HG02610 (cell line): Measurements from ENCODE around the gene VPS13C.

Experiments
- ATAC-seq: cut with Tn5 transposase; IDR thresholded peaks from one replicate; pipeline ENCODE4 v1.9.1; 2021; ENCODE audit warnings: mild to moderate bottlenecking, moderate library complexity; ENCODE audit not compliant: unreplicated experiment

The VPS13C gene

DNA sequence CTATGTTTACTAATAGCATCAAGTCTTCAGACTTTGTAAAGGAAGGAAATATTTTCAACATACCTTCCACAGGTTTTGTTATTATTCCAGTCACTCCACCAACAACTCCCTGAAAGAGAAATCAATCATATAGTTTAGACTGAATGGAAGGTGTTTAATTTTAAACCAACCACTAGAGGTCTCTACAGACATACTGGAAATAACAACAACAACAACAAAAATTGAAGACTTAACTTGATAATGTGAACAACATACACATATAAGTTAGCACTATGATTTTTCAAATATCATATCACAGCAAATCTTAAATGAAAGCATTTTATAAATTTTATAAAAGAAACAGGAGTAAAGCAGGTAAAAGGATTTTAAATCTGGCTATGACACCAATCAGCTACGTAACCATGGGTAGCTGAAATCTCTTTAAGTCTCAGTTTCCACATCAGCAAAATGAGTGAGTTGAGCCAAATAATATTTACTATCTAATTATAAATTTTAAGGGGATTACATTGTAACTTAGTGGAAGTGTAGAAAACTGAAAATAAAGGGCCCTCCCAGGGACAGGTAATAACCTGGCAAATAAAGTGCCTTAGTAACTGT is 188.2 kb downstream of the VPS13C start:
- no peak for ATAC-seq

DNA sequence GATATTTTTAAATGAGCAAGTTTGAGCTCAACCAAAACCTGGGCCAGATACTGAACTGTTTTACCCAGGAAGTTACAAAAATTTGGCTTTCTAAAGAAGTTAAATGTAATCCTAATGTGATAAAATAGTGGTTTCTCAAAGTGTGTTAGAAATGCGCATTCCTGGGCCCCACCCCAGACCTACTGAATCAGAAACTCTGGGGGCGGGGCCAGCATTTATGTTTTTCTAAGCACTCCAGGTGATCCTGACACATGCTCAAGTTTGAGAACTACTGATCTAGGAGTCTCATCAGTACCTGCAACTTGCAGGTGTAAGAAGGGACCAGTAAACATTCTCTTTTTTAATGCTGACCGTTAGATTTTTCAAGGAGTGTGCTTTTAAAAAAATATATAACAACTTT is 190.6 kb downstream of the VPS13C start:
- ATAC-seq, result no peak

DNA sequence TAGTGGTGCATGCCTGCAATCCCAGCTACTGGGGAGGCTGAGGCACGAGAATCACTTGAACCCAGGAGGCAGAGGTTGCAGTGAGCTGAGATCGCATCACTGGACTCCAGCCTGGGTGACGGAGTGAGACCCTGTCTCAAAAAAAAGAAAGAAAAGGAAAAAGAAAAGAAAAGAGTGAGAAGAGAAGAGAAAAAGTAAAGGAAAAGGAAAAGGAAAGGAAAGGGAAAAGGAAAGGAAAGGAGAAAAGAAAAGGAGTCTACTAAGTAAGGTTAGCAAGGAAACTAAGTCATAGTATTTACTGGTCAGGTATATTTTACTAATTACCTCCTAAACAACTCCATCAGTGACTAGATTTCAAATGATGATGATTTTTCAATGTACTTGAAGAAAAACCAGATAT is 198.3 kb downstream of the VPS13C start:
- no peak for ATAC-seq

DNA sequence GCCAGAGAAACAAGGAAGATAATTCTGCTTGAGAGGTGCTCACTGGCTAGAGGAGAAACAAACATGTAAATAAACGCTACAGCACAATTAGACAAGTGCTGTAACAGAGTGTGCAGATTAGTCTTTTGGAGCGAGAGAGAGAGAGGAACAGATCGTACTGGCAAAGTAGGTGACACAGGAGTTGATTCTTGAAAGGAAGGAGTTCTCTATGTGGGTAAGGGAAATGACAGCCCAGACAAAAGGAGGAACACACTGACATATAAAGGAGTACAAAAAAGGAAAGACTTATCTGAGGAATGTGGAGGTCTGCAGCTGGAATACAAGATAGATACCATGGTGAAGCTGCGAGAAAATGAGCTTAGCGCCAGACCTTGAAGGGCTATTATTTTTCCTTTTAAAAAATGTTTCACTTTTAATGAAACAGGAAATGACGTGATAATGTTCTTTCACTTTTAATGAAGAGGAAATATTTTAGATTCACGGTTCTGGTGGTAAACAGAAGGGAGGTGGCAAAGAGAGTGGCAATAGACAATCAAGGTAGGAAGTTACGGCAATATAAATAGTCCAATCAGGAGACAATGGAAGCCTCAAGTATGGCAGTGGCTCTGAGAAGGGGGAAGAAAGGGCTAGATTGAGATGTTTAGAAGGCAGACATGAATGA is 202.9 kb downstream of the VPS13C start:
- no peak for ATAC-seq

DNA sequence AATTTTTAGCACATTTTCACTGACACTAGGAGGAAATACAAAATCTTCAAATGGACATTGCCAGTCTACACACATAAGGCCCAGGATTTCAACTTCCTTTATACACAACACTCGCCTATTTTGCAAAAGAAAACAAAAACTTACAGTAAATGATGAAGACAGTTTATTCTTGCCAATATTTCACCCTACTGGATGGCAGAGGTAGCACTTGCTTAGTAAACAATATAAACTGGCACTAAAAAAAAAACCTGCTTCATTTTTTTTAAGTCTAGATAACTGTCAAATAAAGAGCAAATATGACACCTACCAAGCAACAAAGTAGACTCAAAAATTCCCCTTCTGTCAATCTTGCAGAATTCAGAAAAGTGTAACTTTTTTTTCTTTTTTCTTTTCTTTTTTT is 204.0 kb downstream of the VPS13C start:
- ATAC-seq, result no peak

DNA sequence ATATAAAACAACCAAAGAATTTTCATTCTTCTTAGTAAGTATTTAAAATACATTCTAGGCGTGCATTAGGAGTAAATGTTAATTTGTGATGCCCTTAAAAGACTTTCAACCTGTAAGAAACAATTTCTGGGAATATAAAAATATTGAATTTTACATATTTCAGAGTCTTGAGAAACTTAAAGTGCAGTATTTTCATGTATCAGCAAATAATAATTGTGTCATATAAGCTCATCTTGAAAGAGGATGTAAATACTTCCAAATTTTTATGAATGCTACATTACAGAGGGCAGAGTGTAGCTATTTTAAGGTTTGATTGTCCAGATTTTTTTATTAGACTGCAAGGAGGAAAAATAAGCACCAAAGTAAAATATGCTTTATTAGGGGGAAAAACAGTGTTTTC is 207.1 kb downstream of the VPS13C start:
- no peak for ATAC-seq

DNA sequence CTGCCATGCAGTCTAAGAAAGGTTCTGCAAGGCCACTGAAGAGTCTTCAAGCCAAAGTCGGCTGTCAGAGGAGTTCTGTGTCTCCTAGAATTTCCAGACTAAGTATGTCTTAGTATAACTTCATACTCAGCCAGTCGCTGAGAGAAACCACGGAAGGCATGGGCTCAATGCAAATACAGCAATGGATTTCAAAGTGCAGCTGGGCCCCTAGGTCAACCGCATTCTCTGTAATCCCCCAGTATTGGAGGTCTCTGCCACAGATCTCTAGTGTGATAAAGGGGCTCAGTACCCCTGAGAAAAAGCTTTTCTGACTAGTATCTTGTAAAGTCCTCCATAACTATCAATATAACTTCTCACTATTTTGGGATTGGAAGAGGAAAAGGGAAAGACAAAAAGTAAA is 208.3 kb downstream of the VPS13C start:
- no peak for ATAC-seq

DNA sequence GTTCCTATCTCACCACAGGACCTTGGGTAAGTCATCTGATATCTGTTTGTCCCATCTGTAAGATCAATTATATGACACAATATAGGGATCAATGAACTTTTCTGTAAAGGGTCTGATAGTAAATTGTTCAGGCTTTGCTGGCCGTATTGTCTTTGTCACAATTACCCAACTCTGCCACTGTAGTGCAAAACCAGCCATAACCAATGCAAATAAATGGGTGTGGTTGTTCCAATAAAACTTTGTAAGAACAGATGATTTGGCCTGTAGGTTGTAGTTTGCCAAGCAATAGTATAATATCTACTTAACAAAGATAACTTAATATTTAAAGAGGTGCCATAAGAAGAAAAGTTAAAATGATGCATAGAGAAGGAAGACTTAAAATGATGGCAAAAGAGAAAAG is 210.8 kb downstream of the VPS13C start:
- no peak for ATAC-seq

DNA sequence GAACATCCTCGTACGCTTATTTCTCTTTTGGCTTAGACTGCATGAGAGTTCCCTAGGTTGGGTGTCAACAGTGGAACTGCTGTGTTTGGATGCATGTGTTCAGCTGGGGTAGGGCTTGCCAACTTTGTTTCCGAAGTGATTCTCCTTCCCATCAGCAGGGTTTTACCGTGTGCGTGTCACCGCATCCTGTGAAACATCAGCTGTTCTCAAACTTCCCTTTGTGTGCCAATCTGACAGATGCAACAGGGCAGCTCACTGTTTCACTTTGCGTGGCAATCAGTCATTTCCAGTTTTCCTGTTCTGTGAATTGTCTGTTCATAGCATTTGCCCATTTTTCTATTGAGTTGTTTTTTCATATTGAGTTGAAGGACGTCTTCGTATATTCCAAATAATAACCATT is 218.8 kb downstream of the VPS13C start:
- ATAC-seq, result no peak

DNA sequence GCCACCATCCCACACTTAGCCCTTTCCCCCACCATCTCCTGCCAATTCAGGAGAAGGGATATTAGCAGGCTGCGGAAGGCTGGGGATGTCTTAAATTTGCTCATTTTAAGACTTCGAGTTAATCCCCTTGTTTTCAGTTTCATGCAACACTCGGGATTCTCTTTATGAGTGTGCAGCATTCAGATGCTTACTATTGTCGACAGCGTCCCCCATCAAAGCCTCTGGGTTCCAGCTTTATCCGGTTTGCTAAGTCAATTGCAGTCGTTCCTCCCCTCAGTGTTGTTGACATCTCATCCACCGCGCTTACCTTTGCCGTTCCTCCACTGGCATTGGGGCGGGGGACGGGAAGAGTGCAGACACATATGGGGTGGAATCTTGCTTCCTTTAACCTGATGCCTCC is 220.2 kb downstream of the VPS13C start:
- no peak for ATAC-seq

DNA sequence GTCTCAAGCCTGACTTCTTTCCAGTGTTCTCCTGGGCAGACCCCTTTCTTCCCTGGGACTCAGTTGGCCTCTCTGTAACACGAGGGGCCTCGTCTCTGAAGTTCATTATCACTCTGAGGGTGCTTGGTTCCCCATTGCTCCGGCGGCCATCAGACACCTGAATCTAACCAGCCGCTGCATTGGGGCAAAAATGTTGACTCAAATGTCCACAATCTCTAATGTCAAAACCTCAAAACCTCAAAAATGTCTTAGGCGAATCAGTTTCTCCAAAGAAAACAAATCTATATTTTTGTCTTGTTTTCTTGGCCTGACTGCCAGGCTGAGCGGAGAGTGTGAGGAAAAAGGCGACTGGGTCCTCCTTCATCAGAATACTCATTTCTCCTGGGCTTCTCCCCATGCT is 220.7 kb downstream of the VPS13C start:
- no peak for ATAC-seq

DNA sequence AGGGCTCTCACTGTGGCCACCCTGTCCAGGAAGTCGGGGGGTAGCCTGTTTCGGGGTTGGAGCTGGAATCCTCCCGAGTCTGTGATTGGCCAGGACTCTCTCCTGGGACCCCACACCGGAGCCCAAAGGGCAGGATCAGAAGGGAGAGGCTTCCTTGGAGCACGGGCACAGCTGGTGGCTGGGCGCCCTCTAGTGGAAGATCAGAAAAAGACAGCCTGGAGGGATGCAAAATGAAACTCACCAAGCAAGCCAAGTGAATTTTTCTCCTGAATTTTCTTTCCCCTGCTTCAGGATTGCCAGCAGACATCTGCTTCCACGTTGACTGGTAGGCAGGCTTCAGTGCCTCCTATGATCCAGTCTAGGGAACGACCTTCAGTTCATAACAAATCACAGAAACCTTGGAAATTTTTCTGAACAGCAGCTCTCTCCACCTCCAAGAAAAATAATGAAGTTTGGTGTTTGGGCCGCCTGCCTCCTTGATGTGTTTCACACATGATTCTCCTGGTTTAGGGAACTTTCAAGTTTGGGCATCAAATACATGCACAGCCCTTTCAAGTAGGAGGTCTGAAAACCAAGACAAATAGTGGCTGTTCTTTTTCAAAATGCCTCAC is 224.6 kb downstream of the VPS13C start:
- ATAC-seq, result no peak

DNA sequence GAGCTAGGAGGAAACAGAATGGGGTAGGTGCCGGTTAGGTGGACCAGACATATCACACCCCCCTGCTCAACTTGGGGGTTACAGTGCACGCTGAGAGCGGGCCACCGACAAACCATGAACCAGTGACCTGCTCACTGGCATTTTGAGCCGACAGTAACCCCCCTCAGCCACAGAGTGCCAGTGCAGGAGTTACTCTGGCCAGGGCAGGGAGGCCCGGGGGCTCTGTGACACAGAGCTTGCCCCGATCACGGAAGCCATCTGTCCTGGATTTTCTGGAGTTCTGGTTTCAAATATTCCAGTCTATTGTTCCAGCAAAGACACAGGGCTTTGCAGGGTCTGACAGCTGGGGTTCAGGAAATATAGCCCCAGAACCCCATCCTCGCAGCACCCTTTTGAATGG is 225.2 kb downstream of the VPS13C start:
- ATAC-seq, result no peak

DNA sequence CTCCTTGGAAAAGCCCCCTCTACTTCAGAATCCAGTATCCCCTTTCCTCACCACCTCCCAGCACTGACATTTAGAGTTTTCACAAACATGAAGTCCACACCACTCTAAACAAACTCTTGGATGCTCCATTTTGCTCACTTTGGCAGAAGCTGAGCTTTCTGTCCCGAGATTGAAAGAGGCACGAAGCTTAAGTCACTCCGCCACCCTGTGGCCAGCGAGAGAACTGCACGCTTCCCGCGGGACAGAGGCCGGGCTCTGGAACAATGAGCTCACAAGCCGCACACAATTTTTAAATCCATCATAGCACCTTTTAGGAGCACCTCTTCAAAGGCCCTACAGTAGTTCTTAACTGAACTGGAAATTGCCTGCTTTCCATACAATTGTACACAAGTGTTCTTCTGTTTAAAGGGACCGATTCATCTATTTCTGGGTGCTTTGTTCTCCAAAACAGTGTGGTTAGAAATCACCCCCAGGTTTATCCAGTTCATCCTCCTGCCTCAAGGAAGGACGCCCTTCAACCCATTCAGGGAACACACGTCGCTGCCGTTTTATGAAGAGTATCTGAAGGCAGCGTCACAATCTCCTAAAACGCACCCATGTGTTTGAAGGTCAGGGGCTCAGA is 226.1 kb downstream of the VPS13C start:
- no peak for ATAC-seq

DNA sequence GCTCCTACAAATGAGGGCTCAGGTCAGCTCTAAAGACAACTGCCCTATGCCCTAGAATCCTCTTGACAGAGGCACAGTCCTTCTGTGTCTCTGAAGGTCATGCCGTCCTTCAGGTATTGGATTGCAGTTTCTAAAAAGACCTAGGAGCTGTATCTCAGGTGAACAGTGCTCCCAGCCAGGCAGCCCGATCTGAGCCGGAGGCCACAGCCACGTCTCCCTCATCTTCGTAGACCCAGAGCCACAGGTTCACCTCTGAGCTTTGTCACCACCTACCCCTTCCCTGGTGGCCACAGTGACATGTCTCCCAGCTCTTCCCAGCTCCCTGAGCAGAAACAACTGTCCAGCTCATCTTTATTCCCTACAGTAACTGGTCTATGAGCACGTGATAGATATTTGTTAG is 228.0 kb downstream of the VPS13C start:
- ATAC-seq, result no peak

DNA sequence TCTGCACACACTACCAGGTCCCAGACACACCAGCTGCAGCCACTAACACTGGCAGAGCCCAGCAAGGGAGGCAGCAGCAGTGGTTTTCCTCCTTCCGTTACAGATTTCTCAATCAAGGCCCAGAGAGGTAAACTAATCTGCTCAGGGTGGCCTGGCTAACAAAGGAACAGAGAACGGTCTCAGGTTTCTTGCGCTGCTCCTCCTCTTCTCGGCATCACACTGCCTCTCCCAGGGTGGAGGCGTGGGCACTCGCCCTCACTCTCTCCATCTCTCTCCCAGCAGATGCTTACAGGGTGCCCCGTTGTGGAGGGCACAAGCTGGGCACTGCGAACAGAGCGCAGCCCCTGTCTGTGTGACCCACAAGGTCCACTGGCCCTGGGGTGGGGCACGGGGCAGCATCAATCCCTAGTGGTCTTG is 228.7 kb downstream of the VPS13C start:
- ATAC-seq, result no peak

DNA sequence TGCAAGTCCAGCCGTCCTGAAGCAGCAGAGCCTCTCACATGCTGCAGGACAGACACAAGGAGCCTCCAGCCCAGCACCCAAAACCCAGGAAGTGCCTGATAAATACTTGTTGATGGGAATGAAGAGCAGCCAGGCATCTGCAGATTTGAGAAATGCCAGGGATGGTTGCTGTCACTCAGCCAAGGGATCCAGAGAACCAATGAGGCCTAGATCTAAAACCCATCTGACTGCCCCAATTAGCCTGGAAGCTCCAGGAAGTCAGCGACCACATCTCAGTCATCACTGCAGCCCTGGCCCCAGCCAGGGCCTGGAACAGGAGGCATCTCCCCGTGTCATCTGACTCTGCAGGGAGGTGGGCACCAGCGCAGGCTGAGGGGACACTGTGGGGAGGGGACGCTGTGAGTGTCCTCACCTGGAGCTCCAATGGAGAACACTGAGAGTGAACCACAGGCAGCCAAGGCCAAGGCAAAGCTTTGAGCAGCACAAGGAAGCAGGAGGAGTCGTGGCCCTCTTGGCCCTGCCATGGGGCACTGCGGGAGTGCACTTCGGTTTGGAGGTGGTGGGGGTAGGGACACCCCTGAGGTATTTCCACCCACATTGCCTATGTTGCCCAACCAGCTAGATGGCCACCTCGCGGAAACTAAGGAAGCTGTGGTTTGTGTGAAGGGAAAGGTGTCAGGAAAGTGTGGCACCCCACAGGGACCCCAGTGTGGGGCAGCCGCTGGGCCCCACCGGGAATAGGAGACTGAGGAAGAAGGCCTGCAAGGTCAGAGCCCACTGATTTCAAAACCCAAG is 229.5 kb downstream of the VPS13C start:
- ATAC-seq, result no peak

DNA sequence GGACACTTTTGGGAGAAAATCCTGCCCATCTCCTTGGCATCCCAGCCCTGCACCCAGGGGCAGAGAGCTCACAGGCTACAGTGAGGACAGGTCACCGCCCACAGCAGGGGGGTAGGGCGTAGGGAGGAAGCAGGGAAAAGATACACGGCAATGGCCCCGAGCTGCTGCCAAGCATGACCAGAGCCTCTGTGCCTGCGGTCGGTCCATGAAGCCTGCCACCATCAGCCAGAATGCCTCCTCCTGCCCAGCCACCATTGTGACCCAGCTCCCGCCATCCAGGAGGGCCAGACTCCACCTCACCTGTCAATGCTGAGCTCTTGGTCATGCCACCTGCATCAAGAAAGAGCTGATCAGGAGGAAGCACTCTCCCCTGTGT is 230.7 kb downstream of the VPS13C start:
- no peak for ATAC-seq

DNA sequence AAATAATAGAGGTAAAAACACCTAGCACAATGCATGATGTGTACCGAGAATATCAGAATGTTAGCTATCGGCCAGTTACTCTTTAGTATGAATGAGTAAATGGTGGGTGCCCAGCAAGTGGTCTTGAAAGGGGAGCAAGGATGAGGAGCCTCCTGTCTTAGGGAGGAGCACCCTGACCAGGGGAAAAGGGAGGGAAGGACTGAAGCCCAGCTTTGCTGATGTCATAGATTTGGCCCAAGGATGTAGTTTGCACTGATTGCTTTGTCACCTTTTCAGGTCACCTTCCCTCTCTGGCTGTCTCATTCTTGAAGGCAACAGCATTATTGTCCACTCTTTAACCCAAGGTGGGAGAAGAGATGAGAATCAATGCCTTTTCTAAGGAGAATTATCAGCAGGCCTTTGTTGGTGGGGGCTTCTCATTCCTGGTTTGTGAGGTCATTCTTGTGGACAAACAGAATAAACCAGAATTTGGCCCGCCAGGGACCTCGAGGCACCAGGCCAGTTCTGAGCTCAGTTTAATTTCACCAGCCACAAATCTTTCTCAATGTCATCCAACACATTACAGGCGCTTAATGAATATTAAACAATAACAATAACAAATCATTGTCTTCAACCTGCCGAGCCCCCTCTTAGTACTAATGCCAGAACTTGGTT is 231.3 kb downstream of the VPS13C start:
- no peak for ATAC-seq

DNA sequence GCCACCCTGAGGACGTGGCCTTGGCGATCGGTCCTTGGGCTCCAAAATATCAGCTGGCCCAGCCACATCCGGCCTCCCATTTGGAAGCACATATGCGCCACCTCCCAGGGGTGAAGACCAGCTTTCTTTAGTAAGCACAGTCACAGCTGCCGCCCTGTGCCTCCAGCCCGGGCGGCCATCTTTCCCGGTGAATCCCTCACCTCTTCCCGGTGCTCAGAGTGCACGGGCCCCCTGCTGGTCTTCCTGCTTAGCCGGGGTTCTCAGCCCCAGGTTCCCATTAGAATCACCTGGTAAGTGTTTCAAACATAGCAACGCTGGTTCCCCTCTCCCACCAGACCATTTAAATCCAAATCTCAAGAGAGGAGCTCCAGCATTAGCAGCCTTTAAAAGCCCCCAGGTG is 232.2 kb downstream of the VPS13C start:
- no peak for ATAC-seq

DNA sequence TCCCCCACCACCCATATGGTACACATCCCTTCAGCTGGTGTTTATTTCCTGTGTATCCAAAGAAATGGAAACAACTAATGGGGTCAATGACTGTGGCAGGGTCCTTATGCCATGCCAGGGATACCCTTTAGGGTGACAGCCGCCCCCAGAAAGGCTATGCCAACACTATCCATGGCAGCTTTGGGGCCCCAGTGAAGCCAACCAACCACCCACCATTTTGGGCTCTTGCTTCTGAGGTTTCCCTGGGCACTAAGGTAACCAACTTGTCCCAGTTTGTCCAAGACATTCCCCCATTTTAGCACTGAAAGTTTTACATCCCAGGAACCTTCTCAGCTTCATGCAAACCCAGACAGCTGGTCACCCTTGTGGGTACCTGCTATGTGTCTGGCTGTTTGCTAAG is 233.1 kb downstream of the VPS13C start:
- no peak for ATAC-seq
